ENCODE data around the gene YDJC.
A peak's percentile ranks its signal among the peaks of the same experiment; 100 is the strongest.
"Not testable (repeated sequence)": the region's sequence is repeated elsewhere in the genome, so short reads cannot be mapped to it uniquely, and the experiment has no call there.

YDJC gene

DNA sequence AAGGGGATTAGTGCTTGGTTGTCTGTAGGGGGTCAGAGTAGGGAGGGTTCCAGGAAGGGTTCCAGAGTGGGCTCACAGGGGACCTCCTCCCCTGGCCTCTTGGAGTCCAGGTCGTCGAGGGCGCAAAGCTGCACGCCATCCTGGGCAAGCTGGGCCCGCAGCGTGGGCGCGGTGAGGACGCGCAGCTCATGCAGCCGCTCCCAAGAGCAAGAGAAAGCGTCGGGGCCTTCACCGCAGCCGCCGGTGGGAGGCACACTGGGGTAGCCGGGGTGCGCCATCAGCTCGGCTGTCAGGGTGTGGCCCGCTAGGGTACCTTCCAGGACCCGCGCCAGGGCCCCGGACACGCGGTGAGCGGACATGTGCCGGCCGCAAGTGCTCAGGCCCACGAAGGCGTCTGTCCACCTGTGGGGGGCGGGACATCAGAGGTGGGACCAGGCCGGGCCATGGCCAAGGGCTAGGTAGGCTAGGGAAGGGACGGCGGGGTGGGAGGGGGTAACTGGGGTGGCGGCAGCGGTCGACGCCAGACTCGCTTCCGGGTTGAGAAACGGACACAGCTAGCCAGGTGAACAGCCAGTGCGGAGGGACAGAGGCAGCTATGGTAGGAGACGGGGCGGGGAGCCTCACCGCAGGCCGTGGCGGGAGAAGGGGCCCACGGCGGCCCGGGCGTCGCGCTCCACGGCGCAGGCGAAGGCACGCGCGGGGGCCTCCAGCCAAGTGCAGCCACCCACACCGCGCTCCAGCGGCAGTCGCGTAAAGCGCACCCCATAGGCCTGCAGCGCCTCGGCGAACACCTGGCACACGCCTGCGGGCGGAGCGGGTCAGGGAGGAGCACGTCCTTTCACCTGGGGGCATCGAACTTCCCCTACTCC is 1.2 kb downstream of the YDJC start:
- DNase-seq: no peak

DNA sequence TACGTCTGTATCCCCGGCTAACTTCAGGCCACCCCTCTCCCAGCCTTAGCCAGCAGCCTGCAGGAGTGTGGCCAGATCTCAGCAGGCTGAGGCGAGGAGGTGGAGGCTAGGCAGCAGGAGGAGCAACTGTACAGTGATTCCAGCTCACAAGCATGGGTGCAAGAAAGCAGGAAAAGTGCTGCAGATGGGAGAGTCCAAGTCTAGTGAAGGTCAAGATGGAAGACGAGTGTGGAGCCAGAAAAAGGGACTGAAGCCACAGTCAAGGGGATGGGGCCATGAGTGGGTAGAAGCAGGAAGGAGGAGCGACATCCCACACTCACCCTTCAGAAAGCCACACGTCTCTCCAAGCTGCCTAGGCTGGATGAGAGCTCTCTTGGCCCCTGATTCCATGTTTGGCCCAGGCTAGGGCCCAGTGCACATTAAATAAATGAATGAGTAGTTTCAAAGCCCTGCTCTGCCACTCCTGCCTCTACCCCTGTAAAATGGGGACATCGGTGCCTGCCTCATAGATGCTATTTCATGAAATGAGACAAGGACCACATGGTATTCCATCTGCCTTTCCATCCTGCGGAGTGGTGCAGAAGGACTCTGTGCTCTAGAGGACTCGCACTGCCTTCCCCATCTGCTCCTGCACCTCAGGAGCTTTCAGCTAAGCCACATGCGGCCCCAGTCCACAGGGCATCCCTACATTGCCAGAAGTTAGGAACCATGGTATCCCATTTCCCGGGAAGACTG is 2.9 kb downstream of the YDJC start:
- DNase-seq: no peak

DNA sequence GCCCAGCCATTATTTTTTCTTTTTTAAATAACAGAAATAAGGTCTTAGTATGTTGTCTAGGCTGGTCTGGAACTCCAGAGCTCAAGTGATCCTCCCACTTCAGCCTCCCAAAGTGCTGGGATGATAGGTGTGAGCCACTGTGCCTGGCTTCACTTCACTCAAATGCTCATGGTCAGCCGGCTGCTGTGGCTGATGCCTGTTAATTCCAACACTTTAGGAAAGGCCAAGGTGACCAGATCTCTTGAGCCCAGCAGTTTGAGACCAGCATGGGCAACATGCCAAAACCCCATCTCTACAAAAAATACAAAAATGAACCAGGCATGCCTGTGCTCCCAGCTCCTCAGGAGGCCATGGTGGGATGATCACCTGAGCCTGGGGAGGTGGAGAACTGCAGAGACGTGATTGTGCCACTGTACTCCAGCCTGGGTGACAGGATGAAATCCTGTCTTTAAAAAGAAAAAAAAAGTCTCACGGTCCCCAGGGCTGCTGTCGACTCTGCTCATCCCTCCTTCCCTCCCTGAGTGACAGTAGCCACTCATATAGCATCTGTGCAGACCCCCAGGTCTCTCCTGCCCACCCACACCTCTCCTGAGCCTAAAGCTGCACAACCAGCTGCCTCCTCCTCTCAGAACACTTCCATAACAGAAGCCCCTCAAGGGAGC is 3.6 kb downstream of the YDJC start:
- DNase-seq: no peak

DNA sequence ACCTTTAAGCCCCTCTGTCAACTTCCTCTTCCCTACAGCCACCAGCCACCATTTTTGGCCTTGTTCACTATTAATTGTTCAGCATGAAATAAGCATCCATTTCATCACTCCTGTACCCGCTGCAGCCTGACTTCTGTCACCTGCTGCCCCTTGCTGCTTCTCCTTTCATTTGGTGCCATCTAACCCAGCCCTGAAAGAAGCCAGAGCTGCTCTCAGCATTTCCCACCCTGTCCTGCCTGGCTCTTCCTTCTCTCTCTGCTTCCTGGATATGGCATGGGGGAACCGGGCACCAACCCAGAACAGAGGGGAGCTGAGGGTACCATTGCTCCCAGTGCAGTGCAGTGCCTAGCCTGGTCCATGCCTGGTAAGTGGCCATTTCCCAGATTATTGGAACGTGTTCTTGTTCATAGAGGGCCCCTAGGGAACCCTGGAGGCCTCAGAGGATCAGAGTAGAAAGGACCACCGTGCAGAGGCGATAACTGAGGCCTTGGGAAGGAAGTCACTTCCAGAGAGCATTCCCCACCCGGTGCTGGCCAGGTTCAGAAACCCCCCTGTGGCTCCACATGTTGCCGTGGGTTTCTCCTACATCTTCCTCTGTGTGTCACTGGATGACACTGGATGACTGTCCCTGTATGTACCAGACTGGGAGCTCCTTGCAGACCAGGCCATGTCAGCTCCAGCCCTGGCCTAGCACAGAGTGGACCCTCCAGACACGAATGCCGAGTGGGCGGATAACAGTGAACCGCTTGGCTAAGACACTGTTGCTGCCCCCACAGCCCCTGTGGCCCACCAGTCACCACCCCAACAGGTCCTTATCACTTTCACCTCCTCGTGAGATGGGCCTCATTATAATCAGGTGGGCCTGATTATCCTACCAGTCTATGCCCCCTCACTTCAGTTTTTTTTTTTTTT is 4.7 kb downstream of the YDJC start:
- DNase-seq: no peak

DNA sequence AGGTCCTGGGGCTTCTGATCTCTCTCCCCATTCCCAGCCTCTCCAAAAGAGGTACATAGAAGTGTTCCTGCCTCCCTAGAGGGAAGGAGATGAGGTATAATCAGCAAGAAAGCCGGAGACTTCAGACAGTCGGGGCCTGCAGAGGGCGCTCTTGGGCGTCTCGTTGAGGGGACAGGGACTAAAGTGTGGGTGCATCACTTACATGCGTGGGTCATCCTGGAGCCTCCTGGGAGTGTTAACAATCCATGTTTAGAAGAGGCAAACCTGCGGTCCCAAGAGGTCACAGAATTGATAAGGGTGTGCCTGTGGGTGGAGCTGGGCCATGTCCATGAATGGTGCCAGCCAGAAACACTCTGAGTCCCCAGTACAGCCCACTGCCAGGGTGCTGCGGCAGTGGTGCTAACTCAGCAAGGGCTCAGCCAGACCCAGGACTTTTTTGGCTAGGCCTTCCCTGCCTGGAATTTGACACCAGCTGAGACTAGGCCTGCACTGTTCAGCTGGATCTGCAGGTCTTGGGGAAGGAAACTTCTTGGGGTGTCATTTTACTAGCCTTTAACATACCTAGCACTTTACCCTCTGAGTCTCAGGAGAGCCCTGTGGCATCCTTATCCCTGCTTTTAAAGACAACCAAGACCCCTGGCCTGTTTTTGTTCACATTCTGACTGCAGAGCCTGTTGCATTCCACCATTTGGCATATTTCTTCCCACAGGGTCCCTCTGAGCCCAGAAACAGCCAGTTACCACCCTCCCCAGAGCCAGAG is 5.5 kb downstream of the YDJC start:
- DNase-seq: peak; percentile 33

DNA sequence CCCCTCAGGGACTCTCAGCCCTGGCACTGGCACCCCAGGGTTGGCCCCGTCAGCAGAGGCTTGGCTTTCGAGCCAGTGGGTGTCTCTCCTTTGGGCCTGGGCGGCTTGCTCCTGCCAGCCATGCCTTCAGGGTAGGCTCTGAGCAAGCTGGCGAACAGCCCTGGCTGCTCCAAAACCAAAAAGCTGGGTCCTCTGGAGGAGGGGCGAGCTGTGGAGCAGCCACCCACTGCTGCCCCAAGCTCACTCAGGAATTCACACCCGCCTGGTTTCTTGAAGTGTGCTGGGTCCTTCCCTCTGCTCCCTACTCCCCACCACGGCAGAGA is 6.2 kb downstream of the YDJC start:
- DNase-seq: no peak

DNA sequence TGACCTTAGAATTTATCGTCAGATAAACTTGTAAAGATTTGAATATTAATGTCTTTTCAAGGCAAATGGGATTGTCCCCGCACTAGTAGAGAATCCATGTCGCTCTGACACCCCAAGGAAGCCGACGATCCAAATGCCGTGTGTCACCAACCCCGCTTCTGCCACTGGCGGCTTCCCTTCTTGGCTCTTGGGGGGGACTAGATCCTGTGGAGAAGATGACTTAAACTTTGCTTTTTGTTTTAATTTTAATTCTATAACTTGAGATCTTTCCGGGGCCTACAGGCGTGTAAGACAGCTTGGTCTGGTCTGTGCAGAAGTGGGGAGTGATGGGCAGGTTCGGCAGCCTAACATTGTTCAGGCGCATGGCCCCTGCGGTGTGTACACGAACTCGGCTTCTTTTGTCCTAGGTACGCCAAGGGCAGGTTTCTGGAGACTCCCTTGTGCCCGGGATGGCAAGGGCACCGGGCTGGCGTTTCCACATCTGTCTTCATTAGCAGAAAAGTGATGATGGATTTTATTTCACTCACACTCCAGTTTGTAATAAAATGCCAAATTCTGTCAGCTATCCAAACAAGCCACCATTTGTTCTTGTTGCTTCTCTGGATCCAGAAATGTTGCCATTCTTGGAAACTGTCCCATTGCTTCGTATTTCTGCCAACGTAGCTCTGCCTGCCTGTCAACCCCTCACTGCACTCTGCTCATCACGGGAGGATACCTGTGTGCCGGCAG is 6.7 kb downstream of the YDJC start:
- no peak for DNase-seq

DNA sequence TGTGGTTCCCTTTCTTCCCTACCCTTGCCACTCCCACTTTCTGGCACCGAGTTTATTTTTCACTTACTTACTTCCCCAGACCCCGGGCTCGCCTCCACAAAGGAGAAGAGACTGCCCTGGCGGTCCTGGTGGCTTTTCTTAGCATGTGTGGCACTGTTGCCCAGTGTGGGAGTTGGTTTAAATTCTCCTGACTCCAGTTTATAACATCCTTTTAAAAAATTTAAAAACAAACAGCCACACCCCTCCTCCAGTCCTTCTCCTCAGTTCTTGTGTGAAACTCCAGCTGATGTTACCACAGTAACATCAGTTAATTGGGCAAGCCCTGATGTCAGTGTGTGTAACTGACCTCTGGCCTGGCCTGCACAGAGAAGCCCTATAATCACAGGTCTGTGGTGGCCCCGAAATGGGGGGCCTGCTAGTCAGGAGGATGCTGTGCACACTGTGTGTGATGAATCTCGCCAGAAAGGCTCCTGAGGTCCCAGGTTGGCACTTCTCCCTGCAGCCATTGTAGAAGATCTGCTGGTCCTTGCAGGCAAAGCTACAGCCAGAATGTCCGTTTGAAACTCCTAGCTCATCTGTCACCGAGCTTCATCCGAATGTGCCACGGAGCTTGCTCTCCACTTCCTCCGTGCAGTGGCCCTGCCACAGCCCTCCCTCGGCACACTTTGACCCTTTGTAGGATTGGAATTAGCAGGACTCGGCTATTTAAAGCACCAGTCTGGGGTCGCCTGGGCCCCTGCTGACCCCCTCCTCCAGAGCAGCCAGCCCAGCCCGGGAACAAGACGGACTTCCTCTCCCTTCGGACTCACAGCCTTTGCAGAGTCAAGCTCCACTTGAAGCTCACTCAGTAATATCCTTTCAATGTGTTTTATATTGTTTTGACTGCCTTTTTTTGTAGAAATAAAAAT is 7.6 kb downstream of the YDJC start:
- DNase-seq: no peak

DNA sequence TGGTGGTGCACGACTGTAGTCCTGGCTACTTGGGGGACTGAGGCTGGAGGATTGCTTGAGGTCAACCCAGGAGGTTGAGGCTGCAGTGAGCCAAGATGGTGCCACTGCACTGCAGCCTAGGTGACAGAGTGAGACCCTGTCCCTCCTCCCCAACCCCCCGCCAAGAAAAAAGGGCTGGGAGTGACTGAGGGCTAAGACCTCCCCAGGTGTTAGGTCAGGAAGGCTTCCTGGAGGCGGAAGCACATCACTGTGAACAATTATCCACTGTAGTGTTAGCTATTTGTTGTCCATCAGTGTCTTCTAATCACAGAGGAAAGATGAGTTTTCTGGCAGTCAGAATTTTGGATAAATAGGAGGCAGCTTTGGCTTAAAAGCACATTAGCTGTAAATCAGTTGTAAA is 8.8 kb downstream of the YDJC start:
- DNase-seq: no peak

DNA sequence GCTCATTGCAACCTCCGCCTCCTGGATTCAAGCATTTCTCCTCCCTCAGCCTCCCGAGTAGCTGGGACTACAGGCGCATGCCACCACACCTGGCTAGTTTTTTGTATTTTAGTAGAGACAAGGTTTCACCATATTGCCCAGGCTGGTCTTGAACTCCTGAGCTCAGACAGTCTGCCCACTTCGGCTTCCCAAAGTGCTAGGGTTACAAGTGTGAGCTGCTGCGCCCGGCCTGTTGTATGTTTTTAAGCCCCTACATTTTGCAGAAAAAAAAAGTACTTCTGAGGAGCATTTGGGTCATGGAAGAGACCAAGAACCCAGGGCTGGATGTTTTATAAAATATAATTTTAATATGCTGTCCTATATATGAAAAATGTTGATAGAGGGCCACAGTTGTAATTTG is 12.5 kb downstream of the YDJC start:
- DNase-seq: not testable (repeated sequence)

DNA sequence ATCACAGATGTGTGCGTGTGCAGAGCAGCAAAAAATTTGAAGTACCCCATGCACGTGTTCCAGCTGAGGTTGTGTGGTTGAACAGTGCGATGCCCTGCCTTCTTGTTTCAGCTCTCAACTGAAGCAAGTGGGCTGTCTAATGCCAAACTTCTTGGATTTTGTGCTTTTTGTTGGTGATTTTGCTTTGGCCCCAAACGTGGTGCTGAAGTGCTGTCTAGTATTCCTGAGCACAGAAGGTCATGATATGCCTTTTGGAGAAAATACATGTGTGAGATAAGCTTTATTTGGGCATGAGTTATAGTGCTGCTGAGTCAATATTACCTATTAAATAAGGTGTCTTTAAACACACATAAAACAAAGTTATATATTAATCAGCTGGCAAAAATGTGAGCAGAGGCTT is 14.1 kb downstream of the YDJC start:
- DNase-seq: no peak

DNA sequence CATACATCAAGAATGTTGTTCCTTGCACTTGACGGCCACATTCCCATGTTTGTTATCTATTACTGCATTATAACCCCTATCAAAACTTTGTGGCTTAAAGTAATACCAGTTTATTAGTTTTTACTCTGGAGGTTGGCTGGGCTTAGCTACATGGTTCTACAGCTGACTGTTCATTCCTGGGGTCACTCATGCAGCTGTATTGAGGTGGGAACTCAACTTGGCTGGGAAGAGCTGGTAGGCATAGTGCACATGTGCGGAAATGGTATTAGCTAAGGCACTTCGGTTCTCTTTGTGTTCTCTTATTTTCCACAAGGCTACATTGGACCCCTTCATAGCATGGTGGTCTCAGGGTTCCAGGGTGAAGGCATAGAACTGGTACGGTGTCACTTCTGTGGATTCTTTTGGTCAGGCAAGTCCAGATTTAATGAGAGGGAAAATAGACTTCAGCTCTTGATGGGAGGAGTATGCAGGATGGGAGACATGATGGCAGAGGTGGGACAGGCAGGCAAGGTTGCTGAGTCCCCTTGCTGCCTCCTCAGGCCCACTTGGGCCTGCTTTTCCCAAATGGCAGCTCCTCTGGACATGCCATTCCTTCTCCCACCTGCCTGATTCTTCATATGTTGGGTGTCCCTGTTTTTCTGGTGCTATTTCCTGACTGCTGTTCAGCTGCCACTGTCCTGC is 16.1 kb downstream of the YDJC start:
- no peak for DNase-seq

DNA sequence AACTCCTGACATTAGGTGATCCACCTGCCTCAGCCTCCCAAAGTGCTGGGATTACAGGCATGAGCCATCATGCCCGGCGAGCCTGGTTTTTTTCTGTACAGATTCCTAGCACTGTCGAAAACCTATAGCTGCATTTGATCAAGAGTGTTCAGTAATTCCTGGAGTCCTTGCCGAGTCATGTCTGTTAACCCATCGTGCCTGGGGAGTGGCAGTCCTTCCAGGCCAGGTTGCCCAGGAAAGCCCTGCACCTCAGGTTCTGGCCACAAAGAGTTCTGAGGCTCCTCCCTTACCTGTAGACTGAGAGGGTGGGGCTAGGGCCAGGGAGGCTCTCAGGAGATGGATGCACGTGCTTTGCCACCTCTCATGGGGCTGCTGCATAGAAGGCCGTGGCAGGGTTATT is 17.0 kb downstream of the YDJC start:
- no peak for DNase-seq

DNA sequence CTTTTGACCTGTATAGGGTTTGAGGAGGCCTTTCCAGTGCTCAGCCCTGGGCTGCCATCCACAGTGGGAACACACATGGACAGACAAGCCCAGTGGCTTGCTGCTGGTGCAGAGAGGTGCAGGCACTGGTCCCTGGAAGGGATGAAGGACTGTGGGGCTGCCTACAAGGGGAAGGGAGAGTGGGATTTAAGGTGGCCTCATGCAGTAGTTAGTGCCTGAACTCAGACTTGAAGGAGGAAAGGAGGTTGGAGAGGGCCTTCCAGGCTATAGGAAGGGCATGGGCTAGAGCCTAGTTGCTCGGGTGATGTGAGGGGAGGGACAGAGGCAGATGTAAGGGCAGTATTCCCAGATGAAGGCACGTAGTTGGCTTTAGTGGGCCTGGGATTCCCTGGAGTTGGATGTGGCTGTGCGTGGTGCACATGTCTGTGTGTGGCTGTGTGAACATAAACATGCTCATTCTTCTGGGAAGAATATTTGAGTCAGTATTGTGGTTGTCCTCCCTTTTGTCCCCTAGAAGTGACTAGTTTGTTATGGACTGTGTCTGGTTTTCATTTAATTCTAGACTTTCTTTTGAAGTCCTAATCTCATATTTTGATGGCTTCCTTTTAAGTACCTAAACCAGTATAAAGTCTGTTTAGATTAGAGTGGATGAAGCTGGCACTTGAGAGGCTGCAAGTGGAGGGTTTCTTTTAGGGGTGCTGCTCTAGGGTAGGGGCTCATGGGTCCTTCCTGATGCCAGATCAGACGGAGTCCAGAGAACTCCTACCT is 18.4 kb downstream of the YDJC start:
- no peak for DNase-seq

DNA sequence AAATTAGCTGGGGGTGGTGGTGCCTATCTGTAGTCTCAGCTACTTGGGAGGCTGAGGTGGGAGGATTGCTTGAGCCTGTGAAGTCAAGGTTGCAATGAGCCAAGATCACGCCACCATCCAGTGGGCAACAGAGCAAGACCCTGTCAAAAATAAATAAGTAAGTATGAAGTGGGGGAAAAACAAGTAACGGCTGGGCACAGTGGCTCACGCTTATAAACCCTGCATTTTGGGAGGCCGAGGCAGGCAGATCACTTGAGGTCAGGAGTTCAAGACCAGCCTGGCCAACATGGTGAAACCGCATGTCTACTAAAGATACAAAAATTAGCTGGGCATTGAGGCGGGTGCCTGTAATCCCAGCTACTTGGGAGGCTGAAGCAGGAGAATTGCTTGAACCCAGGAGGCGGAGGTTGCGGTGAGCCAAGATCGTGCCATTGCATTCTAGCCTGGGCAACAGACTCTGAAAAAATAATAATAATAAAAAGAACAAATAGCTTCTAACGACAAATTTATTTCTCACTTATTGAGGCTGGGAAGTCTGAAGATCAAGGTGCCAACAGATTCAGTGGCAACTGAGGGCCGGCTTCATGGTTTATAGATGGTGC is 20.2 kb downstream of the YDJC start:
- DNase-seq: not testable (repeated sequence)

DNA sequence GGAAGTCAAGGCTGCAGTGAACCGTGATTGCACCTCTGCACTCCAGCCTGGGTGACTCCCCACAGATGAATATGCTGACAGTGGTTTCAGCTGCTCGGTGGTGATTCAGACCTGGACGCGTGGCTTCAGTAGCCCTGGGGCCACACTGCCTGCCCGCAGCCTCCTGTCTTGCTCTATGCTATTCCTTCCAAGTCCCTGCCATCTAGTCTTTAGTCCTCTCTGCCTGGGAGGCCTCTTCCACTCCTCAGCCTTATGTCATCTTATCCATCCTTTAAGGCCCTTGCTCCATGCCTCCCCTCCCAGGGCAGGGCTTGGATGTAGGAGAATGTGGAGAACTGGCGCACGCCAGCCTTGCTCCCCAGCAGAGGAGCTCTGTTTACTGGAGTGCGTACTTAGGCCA is 23.0 kb downstream of the YDJC start:
- no peak for DNase-seq

DNA sequence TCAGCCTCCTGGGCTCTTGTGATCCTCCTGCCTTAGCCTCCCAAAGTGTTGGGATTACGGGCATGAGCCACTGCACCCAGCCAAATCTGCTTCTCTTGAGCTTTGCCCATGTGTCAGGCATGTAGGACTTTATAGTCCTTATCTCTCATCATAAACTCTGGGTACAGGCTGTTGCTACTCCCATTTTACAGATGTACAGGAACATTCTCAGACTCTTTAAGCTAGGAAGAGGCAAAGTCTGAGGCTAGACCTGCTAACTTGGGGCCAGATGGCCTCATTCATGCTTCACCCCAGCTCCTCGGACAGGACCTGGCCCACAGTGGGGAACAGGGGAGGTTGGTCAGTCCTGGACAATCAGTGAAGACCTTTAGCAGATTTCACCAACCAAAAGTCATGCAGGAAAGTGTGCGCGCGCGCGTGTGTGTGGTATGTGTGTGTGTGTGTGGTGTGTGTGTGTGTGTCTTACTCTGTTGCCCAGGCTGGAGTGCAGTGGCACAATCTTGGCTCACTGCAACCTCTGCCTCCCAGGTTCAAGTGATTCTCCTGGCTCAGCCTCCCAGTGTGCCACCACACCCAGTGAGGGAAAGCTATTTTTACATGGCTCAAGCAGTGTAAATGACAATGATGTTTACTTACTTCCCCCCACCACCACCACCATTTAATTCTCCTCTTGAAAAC is 23.8 kb downstream of the YDJC start:
- no peak for DNase-seq

DNA sequence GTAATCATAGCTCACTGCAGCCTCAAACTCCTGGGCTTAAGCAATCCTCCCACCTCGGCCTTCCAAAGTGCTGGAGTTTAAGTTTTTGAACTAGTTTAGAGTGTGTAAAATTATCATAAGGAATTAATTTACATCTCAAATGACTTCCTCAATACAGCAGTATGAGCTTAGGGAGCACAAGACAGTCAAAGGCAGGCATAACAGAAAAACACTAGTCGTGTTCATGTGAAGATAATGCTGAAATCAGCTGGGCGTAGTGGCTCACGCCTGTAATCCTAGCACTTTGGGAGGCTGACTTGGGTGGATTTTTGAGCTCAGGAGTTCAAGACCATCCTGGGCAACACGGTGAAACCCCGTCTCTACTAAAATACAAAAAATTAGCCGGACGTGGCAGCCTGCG is 25.8 kb downstream of the YDJC start:
- no peak for DNase-seq
